Measurements from ENCODE around the gene TNFRSF11A. TPM values are rescaled to one million over a fixed set of nuclear protein-coding genes. Genes with fewer than 3 reads are reported as not detected.
A peak's percentile ranks its signal among the peaks of the same experiment; 100 is the strongest.

The TNFRSF11A gene
- total RNA-seq, 1 donor from 2014 or later: 0.75 TPM

DNA sequence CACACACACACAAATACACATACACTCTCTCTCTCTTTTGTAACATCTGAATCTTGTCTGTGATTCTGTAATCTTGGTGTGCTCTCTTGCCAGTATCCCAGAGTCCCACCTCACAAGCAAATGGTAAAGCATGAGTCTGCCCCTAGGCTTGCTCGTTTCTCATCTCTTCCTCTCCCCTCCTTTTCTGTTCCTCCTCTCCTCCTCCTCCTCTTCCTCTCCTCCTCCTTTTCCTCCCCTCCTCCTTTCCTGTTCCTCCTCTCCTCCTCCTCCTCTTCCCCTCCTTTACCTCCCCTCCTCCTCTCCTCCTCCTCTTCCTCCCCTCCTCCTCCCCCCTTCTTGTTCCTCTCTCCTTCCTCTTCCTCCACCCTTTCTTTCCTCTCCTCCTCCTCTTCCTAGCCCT lies 59.0 kb downstream of the TNFRSF11A start:
- no peak overlapping the region for H3K27ac ChIP-seq (ENCODE audit: low read depth, low read length)
- TF ChIP-seq, protein P1, sequence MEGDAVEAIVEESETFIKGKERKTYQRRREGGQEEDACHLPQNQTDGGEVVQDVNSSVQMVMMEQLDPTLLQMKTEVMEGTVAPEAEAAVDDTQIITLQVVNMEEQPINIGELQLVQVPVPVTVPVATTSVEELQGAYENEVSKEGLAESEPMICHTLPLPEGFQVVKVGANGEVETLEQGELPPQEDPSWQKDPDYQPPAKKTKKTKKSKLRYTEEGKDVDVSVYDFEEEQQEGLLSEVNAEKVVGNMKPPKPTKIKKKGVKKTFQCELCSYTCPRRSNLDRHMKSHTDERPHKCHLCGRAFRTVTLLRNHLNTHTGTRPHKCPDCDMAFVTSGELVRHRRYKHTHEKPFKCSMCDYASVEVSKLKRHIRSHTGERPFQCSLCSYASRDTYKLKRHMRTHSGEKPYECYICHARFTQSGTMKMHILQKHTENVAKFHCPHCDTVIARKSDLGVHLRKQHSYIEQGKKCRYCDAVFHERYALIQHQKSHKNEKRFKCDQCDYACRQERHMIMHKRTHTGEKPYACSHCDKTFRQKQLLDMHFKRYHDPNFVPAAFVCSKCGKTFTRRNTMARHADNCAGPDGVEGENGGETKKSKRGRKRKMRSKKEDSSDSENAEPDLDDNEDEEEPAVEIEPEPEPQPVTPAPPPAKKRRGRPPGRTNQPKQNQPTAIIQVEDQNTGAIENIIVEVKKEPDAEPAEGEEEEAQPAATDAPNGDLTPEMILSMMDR (IDR thresholded peaks at IDR 0.05; ENCODE audit: insufficient read depth, low read depth, low read length): no peak
- no peak for TF ChIP-seq EZH2 (IDR thresholded peaks at IDR 0.05; ENCODE audit: insufficient read depth, low read length)
- H3K9ac ChIP-seq (ENCODE audit: low read length): no peak overlapping the region
- no peaks in the 10 kb centered on the region for H4K20me1 ChIP-seq (ENCODE audit: insufficient read depth, low read length)
- no peaks in the 10 kb centered on the region for H3K79me2 ChIP-seq (ENCODE audit: insufficient read depth, low read length)
- peak overlapping the region; percentile 32 for H2AFZ ChIP-seq (ENCODE audit: low read depth, low read length)
- no peak for DNase-seq (ENCODE audit: low read depth)
- H3K27me3 ChIP-seq (ENCODE audit: insufficient read depth, low read length): no peaks in the 10 kb centered on the region
- H3K4me3 ChIP-seq (ENCODE audit: insufficient read depth, low read depth, low read length): no peak overlapping the region
- H3K36me3 ChIP-seq (ENCODE audit: insufficient read depth, low read length): no peaks in the 10 kb centered on the region
- H3K9me3 Mint-ChIP-seq (ENCODE audit: unreplicated experiment): no peaks in the 10 kb centered on the region
- FAIRE-seq: no peak
- H3K27ac Mint-ChIP-seq (ENCODE audit: unreplicated experiment): no peak overlapping the region
- H3K4me1 ChIP-seq (ENCODE audit: insufficient read depth, low read length): no peaks in the 10 kb centered on the region
- no peak overlapping the region for H3K4me3 Mint-ChIP-seq (ENCODE audit: unreplicated experiment)
- peaks cover 11% of the 10 kb centered on the region for H3K4me1 Mint-ChIP-seq (ENCODE audit: low read depth, unreplicated experiment)
- peak overlapping the region; percentile 57 for H3K4me2 ChIP-seq (ENCODE audit: low read length)
- H3K27me3 Mint-ChIP-seq (ENCODE audit: low read depth, unreplicated experiment): no peaks in the 10 kb centered on the region
- no peaks in the 10 kb centered on the region for H3K36me3 Mint-ChIP-seq (ENCODE audit: low read depth, unreplicated experiment)
- H3K9me3 ChIP-seq (ENCODE audit: insufficient read depth, low read depth, low read length): no peaks in the 10 kb centered on the region

- peak overlapping the region; percentile 34 for H2AFZ ChIP-seq (ENCODE audit: low read depth, low read length)
- no peaks in the 10 kb centered on the region for H3K27me3 ChIP-seq (ENCODE audit: insufficient read depth, low read length)
- no peaks in the 10 kb centered on the region for H3K79me2 ChIP-seq (ENCODE audit: insufficient read depth, low read length)
- TF ChIP-seq, protein P1 (IDR thresholded peaks at IDR 0.05; ENCODE audit: insufficient read depth, low read depth, low read length): no peak
- TF ChIP-seq EZH2 (IDR thresholded peaks at IDR 0.05; ENCODE audit: insufficient read depth, low read length): no peak
- Mint-ChIP-seq H3K27me3 (ENCODE audit: low read depth, unreplicated experiment) (no peaks in the 10 kb centered on the region), H3K4me1 (ENCODE audit: low read depth, unreplicated experiment) (peaks cover 11% of the 10 kb centered on the region), H3K4me3 (ENCODE audit: unreplicated experiment) (no peak overlapping the region), H3K27ac (ENCODE audit: unreplicated experiment) (no peak overlapping the region), H3K9me3 (ENCODE audit: unreplicated experiment) (no peaks in the 10 kb centered on the region), H3K36me3 (ENCODE audit: low read depth, unreplicated experiment) (no peaks in the 10 kb centered on the region)
- H3K4me2 ChIP-seq (ENCODE audit: low read length): peak overlapping the region; percentile 57
- H3K36me3 ChIP-seq (ENCODE audit: insufficient read depth, low read length): no peaks in the 10 kb centered on the region
- no peaks in the 10 kb centered on the region for H4K20me1 ChIP-seq (ENCODE audit: insufficient read depth, low read length)
- no peaks in the 10 kb centered on the region for H3K4me1 ChIP-seq (ENCODE audit: insufficient read depth, low read length)
- H3K4me3 ChIP-seq (ENCODE audit: insufficient read depth, low read depth, low read length): peak overlapping the region; percentile 17
- no peak for DNase-seq (ENCODE audit: low read depth)
- FAIRE-seq: no peak
- no peak overlapping the region for H3K9ac ChIP-seq (ENCODE audit: low read length)
- H3K9me3 ChIP-seq (ENCODE audit: insufficient read depth, low read depth, low read length): no peaks in the 10 kb centered on the region
- H3K27ac ChIP-seq (ENCODE audit: low read depth, low read length): no peak overlapping the region
Measured at GRCh38 chr18:62384610-62385097, 59.5 kb downstream of the TNFRSF11A start.

GRCh38 chr18:62386091-62386490 lies 61.0 kb downstream of the TNFRSF11A start:
- Histone ChIP-seq H3K4me1 (ENCODE audit: insufficient read depth, low read length) (no peaks in the 10 kb centered on the region), H3K4me3 (ENCODE audit: insufficient read depth, low read depth, low read length) (no peak overlapping the region), H3K27me3 (ENCODE audit: insufficient read depth, low read length) (no peaks in the 10 kb centered on the region), H3K27ac (ENCODE audit: low read depth, low read length) (no peak overlapping the region), H3K4me2 (ENCODE audit: low read length) (no peak overlapping the region), H3K9ac (ENCODE audit: low read length) (no peak overlapping the region), H4K20me1 (ENCODE audit: insufficient read depth, low read length) (no peaks in the 10 kb centered on the region), H3K9me3 (ENCODE audit: insufficient read depth, low read depth, low read length) (no peaks in the 10 kb centered on the region), H3K36me3 (ENCODE audit: insufficient read depth, low read length) (no peaks in the 10 kb centered on the region), H3K79me2 (ENCODE audit: insufficient read depth, low read length) (no peaks in the 10 kb centered on the region), H2AFZ (ENCODE audit: low read depth, low read length) (no peak overlapping the region)
- H3K27me3 Mint-ChIP-seq (ENCODE audit: low read depth, unreplicated experiment): no peaks in the 10 kb centered on the region
- no peak for TF ChIP-seq EZH2 (IDR thresholded peaks at IDR 0.05; ENCODE audit: insufficient read depth, low read length)
- TF ChIP-seq, protein P1 (IDR thresholded peaks at IDR 0.05; ENCODE audit: insufficient read depth, low read depth, low read length): no peak
- H3K36me3 Mint-ChIP-seq (ENCODE audit: low read depth, unreplicated experiment): no peaks in the 10 kb centered on the region
- H3K27ac Mint-ChIP-seq (ENCODE audit: unreplicated experiment): no peak overlapping the region
- H3K4me3 Mint-ChIP-seq (ENCODE audit: unreplicated experiment): no peak overlapping the region
- H3K9me3 Mint-ChIP-seq (ENCODE audit: unreplicated experiment): peaks cover 4% of the 10 kb centered on the region
- peaks cover 16% of the 10 kb centered on the region for H3K4me1 Mint-ChIP-seq (ENCODE audit: low read depth, unreplicated experiment)
- FAIRE-seq (no peak), DNase-seq (ENCODE audit: low read depth) (no peak)

All from astrocyte (in vitro differentiated cells and primary cell).